ENCODE measurements around the gene VAMP8. TPM values are rescaled to one million over a fixed set of nuclear protein-coding genes. Genes with fewer than 3 reads are reported as not detected.

Gene VAMP8
- total and polyA plus RNA-seq, 2 donors (not counting 3 experiments of a cell fraction or from before 2014, with no cell fraction given), result 39.0 to 68.7 TPM

- CTCF ChIA-PET, result interaction anchor here (0.6 to 1.5 kb wide), 3 partner anchors 12 to 85 kb away, joined by 3 read pairs; partner anchors contain the start of gene RNF181
- POLR2A ChIA-PET, result interaction anchor here (0.7 kb wide), 1 partner anchor 155 kb away, joined by 3 read pairs; no protein-coding TSS in a partner anchor
- intact Hi-C loops (cut with micrococcal nuclease), result loop anchor here (2.0 kb wide), 1 partner anchor 33 kb away; the partner anchor contains the start of gene USP39
- Histone ChIP-seq H3K4me1 (ENCODE audit: control insufficient read depth, extremely low read depth, insufficient read depth, low read length) (peaks cover 46% of the 10 kb centered on the region), H3K4me3 (replicated peaks in 1 of 3; ENCODE audit: insufficient read depth in 1 of 3, low read depth in 1 of 3, low read length in 3 of 3) (peak overlapping the region; percentile 17 to 58 (median 55)), H3K4me2 (ENCODE audit: insufficient read depth, low read length) (peak overlapping the region; percentile 88), H2AFZ (ENCODE audit: low read depth, low read length) (peak overlapping the region; percentile 62), H3K9me1 (replicated peaks; ENCODE audit: control insufficient read depth, extremely low read depth, insufficient read depth, low read length) (no peaks in the 10 kb centered on the region), H3K36me3 (ENCODE audit: control insufficient read depth in 2 of 2, extremely low read depth in 1 of 2, insufficient read depth in 2 of 2, low read length in 2 of 2) (no peaks in the 10 kb centered on the region), H3K27me3 (ENCODE audit: control insufficient read depth in 2 of 2, insufficient read depth in 2 of 2, low read length in 2 of 2) (no peaks in the 10 kb centered on the region), H3K9me3 (replicated peaks; ENCODE audit: control insufficient read depth, insufficient read depth, low read length) (no peaks in the 10 kb centered on the region), H3K27ac (ENCODE audit: insufficient read depth, low read depth, low read length) (peak overlapping the region; percentile 66), H4K20me1 (replicated peaks; ENCODE audit: control insufficient read depth, extremely low read depth, insufficient read depth, low read length) (no peaks in the 10 kb centered on the region), H3K79me2 (ENCODE audit: control insufficient read depth, insufficient read depth, low read length) (peaks cover 16% of the 10 kb centered on the region), H3K9ac (replicated peaks; ENCODE audit: extremely low read depth, insufficient read depth, low read length) (peak overlapping the region; percentile 78)
- FAIRE-seq (no peak), DNase-seq (ENCODE audit: low read depth, low spot score) (no peak)
- no TSS peak for BruUV-seq (replicated peaks)
- dilution Hi-C loops (cut with MboI; ENCODE audit: extremely low pct_ligation_motif_present, low sequenced_read_pairs), result no loop called here
- TF ChIP-seq MAX (IDR thresholded peaks at IDR 0.05; ENCODE audit: insufficient read depth, insufficient read length), result no peak
- no peak for TF ChIP-seq GATA2 (IDR thresholded peaks at IDR 0.05; ENCODE audit: insufficient read depth, insufficient read length, low read depth, low read length)
- TF ChIP-seq EZH2 (IDR thresholded peaks at IDR 0.05; ENCODE audit: borderline replicate concordance, low read depth, low read length, severe bottlenecking), result no peak
- TF ChIP-seq POLR2AphosphoS5 (IDR thresholded peaks at IDR 0.05; ENCODE audit: insufficient read depth, low read depth, low read length), result no peak
- no peak for TF ChIP-seq FOS (IDR thresholded peaks at IDR 0.05; ENCODE audit: borderline replicate concordance, insufficient read depth, low read length)
- TF ChIP-seq POLR2A (IDR thresholded peaks at IDR 0.05; ENCODE audit: low read depth, low read length), result no peak
- no peak for TF ChIP-seq MYC (IDR thresholded peaks at IDR 0.05; ENCODE audit: low read depth, low read length)
- TF ChIP-seq CTCF (IDR thresholded peaks at IDR 0.05; ENCODE audit: extremely low read depth in 1 of 2, insufficient read depth in 1 of 2, low read depth in 1 of 2, low read length in 2 of 2), result no peak
- no peak for TF ChIP-seq JUN (IDR thresholded peaks at IDR 0.05; ENCODE audit: borderline replicate concordance, insufficient read depth, insufficient read length, low read depth)
Measured at GRCh38 chr2:85583667-85584353, 6.4 kb downstream of the VAMP8 start.

Data from endothelial cell of umbilical vein (primary cell).